ENCODE results near the gene NIT2.
"Not testable (repeated sequence)": the region's sequence is repeated elsewhere in the genome, so short reads cannot be mapped to it uniquely, and the experiment has no call there.

NIT2 gene, protein sequence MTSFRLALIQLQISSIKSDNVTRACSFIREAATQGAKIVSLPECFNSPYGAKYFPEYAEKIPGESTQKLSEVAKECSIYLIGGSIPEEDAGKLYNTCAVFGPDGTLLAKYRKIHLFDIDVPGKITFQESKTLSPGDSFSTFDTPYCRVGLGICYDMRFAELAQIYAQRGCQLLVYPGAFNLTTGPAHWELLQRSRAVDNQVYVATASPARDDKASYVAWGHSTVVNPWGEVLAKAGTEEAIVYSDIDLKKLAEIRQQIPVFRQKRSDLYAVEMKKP

GRCh38 chr3:100334488-100335351 lies at the start of gene NIT2:
Gene NIT2, plus strand, starts transcription at chr3:100334757. Its CDS starts 35 bp downstream, at chr3:100334792.
- peak; percentile 75 for DNase-seq (ENCODE audit: low spot score)

GRCh38 chr3:100288288-100288894 lies 46.2 kb upstream of the NIT2 start:
- no peak for DNase-seq (ENCODE audit: low spot score)

DNA sequence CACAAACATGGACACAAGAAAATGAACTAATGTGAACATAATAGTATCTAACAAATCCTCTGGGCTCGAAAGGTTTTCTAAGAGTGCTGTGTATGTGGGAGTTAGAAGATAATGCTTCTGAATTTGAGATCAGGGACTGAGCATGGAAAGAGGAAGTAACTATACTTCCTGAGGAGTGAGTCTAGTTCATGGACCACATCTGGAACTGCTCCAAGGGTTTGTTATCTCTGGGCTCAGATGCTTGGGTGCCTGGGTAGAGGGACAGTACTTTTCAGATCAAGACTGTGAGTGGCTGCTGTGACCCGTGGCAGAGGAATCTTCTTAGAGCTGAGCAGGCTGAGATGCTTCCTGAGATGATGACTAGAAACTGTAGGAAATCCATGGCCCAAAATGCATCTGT lies 45.2 kb upstream of the NIT2 start:
- peak; percentile 80 for DNase-seq (ENCODE audit: low spot score)

GRCh38 chr3:100295089-100295488 lies 39.5 kb upstream of the NIT2 start:
- DNase-seq (ENCODE audit: low spot score) = no peak

DNA sequence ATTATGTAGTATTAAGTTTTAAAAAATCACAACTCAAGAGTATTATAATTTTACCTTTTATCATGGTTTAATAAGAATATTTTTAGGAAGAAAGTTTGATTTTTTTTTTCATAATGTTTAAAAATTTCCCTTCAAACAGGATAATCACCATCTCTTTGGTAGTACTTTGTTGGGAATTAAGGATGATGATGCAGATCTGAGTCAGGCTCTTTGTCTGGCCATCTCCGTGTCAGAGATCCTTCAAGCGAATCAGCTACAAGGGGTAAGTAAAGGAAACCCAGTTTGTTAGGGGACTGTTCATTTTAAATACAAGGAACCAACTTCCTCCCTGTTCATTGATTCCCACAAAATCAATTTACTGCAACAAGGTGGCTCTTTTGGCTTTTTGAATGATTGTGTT lies 36.8 kb upstream of the NIT2 start:
- DNase-seq (ENCODE audit: low spot score) = no peak

- DNase-seq (ENCODE audit: low spot score) = no peak
Observed at GRCh38 chr3:100299016-100299415, 35.5 kb upstream of the NIT2 start.

- DNase-seq (ENCODE audit: low spot score) = no peak
Observed at GRCh38 chr3:100306695-100307094, 27.9 kb upstream of the NIT2 start.

DNA sequence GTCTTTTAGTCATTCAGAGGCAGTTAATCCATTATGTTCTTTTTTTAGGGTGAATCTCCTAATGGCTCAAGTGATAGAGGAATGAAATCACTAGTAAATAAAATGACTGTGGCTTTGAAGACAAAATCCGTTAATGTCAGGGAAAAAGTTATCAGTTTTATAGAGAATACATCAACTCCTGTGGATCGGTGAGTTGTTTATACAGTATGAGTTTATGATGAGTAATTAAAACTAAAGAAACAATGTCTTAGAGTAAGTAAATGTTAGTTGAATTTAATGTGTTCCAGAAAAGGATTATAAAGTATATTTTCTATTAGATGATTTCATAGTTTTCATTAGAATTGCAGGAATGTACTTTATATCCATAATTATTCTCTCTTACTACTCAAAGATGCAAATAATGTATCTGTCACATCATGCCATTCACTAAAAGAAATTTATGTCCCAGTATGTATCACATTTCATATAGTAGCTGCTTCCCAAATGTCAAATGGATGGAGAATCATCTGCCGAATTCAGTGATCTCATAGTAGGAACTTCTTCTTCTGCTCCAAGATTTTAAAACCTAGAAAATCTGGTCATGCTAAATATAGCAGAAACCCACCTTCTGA lies 24.1 kb upstream of the NIT2 start:
- DNase-seq (ENCODE audit: low spot score) = no peak

GRCh38 chr3:100311011-100311410 lies 23.5 kb upstream of the NIT2 start:
- DNase-seq (ENCODE audit: low spot score) = no peak

GRCh38 chr3:100316641-100317069 lies 17.9 kb upstream of the NIT2 start:
- peak; percentile 75 for DNase-seq (ENCODE audit: low spot score)

- peak; percentile 27 for DNase-seq (ENCODE audit: low spot score)
Observed at GRCh38 chr3:100317912-100318311, 16.6 kb upstream of the NIT2 start.

- DNase-seq (ENCODE audit: low spot score) = no peak
Observed at GRCh38 chr3:100319951-100320350, 14.6 kb upstream of the NIT2 start.

DNA sequence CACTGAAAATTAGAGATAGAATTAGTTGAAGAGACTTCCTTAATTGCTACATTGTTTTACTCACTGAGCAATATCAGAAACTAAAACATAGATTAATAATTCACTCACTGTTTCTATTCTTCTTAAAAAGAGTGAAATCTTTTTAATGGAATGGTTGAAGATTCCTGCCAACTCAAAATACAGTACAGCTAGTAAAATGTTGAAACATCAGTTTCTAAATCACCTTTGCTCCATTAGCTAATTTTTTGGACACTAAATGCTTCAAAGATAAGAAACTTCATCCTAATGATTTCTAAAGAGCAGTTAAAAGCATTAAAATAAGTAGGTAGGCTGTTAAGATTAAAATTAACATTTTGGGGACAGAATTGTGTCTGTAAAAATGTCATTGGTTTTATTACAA lies 10.5 kb upstream of the NIT2 start:
- DNase-seq (ENCODE audit: low spot score) = no peak

DNA sequence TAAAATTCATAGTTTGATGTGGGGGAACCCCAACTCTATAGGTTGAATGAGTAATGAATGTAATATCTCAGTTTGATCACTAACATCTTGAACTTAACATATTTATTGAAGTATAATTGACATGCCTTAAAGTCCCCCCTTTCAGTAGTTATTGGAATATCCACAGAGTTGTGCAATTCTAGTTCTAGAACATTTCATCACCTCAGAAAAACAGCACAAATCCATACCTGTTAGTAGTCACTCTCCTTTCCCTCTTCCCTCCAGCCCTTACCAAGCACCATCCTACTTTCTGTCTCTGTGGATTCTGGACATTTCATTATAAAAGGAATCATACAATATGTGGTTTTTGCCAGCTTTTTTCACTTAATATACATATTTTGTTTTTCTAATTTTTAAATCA lies 8.7 kb upstream of the NIT2 start:
- no peak for DNase-seq (ENCODE audit: low spot score)

GRCh38 chr3:100327377-100327776 lies 7.2 kb upstream of the NIT2 start:
- DNase-seq (ENCODE audit: low spot score) = not testable (repeated sequence)

DNA sequence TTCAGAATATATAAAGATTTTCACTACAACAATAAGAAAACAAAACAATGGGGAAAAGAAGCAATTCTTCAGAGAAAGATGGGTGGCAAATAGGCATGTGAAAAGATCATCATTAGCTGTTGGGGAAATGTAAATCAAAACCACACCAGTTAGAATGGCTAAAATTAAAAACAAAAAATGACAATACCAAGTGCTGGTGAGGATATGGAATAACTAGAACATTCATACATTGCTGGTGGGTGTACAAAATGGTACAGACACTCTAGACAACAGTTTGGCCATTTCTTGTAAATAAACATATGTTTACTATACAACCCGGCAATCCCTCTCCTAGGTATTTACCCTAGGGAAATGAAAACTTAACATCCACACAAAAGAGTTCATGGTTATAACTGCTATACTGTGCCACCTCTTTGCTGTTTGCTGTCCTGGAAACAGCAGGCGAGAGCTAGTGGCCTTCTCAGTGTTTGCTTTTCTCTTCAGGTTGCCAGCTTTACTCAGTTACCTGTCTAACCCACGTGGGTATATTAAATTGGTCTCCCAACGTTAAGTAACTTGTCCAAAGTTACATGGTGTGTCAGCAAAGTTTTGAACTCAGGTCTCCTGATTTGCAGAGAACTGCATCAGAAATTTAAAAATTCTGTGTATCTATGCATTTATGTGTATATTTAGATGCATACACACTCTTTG lies 4.6 kb upstream of the NIT2 start:
- DNase-seq (ENCODE audit: low spot score) = no peak

DNA sequence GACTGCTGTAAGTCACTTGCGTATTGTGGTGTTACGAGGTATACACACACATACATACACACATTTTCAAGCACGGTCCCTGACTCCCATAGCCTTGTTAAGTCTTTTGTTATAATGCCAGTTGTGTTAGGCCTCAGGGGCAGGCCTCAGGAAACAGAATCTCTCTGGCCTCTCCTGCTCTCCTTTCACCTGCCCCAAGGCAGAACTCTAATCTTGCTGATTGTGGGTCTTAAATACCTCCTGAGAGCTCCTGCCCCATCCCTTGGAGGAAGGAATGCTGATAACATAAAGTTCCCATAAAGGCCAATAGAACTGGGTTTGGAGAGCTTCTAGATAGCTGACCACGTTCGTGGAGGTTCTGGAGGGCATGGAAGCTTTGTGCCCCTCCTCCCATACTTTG lies 3.9 kb upstream of the NIT2 start:
- DNase-seq (ENCODE audit: low spot score) = no peak

- no peak for DNase-seq (ENCODE audit: low spot score)
Observed at GRCh38 chr3:100331660-100332059, 2.9 kb upstream of the NIT2 start.

- DNase-seq (ENCODE audit: low spot score) = no peak
Observed at GRCh38 chr3:100333051-100333450, 1.5 kb upstream of the NIT2 start.

DNA sequence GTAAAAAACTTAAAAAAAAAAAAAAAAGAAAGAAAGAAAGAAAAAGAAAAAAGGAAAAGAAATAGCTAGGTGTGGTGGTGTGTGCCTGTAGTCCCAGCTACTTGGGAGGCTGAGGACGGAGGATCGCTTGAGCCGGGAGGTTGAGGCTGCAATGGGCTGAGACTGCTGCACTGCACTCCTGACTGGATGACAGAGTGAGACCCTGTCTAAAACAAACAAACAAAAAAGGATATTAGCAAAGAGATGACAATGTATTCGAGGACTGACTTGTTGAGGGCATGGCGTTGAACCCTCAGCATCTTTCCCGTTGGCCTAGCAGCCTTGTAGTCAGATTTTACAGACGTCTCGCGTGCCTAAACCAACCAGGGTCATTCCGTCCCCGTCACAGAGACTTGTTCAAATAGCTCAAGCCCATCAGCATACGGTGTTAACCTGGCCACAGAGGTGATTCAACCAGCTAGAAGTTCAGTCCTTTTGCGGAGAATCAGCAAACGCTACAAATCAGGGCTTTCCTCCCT lies 528 bp upstream of the NIT2 start:
- no peak for DNase-seq (ENCODE audit: low spot score)

DNA sequence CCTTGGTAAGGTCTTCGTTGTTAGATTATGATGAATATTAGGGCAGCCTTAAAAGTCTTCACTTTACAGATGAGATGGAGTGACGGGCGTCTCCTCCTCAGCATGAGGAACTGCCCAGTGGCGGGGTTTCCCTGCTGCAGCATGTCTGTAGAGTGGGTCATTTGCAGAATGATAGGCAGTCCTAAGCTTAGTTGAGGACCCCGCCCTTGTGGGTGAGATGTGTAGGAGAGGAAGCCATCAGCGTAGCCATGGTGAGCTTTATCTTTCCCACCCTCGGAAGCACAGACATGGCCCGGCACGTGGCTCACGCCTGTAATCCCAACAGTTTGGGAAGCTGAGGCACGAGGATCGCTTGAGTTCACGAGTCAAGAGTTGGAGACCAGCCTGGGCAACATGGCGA lies 877 bp downstream of the NIT2 start:
- DNase-seq (ENCODE audit: low spot score) = peak; percentile 23

- DNase-seq (ENCODE audit: low spot score) = not testable (repeated sequence)
Observed at GRCh38 chr3:100336229-100336628, 1.7 kb downstream of the NIT2 start.

All from hematopoietic multipotent progenitor cell treated with erythropoietin and hydrocortisone succinate and interleukin-3 and kit ligand, for 15 days (in vitro differentiated cells).